ENCODE measurements around the gene PROX1. TPM values are rescaled to one million over a fixed set of nuclear protein-coding genes. Genes with fewer than 3 reads are reported as not detected.

Gene PROX1
- total and polyA plus RNA-seq, 2 of the 8 experiments (the other 6 are each of a cell fraction or from before 2014, with no cell fraction given): 0.30 to 2.0 TPM

GRCh38 chr1:213987422-213987926, 299 bp upstream of the PROX1 start:
- no peak overlapping the region for H3K23ac ChIP-seq (ENCODE audit: insufficient read length)
- CTCF ChIA-PET (ENCODE audit: partially characterized antibody): interaction anchor here (0.8 to 1.4 kb wide), 8 partner anchors 9 to 400 kb away, joined by 3 to 4 read pairs (median 3); no protein-coding TSS in a partner anchor
- H3K27ac ChIP-seq (ENCODE audit: low read depth, low read length): no peak overlapping the region; the same call in 1 of the 2 replicates
- TF ChIP-seq ZNF274 (IDR thresholded peaks at IDR 0.05; ENCODE audit: borderline replicate concordance, extremely low read depth, low read length) (no peak), TAF7 (optimal IDR thresholded peaks at IDR 0.05; ENCODE audit: borderline replicate concordance, low read depth, low read length) (no peak), RXRA (IDR thresholded peaks at IDR 0.05; ENCODE audit: insufficient read depth, low read depth, low read length) (no peak), EZH2 (IDR thresholded peaks at IDR 0.05; ENCODE audit: low read depth, low read length, severe bottlenecking) (no peak), CHD1 (IDR thresholded peaks at IDR 0.05; ENCODE audit: low read depth, low read length) (no peak), RFX5 (IDR thresholded peaks at IDR 0.05; ENCODE audit: borderline replicate concordance, low read depth, low read length) (no peak), POLR2AphosphoS5 (IDR thresholded peaks at IDR 0.05; ENCODE audit: low read depth, low read length) (no peak), CTBP2 (IDR thresholded peaks at IDR 0.05; ENCODE audit: borderline replicate concordance, insufficient read depth, insufficient read length, low read length) (no peak), CREB1 (IDR thresholded peaks at IDR 0.05) (peak; percentile 88; the same call in 1 of the 2 replicates)
- H3K14ac ChIP-seq (ENCODE audit: insufficient read length): no peak overlapping the region
- peak; percentile 82 for FAIRE-seq
- no peak overlapping the region for H2BK120ac ChIP-seq (replicated peaks; ENCODE audit: low read depth, low read length)
- H2AK5ac ChIP-seq (ENCODE audit: low read depth, low read length): no peak overlapping the region
- no peak overlapping the region for H2BK20ac ChIP-seq (ENCODE audit: low read length)
- H3K79me1 ChIP-seq (ENCODE audit: low read depth, low read length): no peaks in the 10 kb centered on the region
- DNase-seq (ENCODE audit: low read depth in 1 of 2, low spot score in 2 of 2): peak in 1 of 2 experiments; percentile 82
- no peak overlapping the region for H3K9ac ChIP-seq (replicated peaks in 1 of 4; ENCODE audit: extremely low read depth in 1 of 4, low read depth in 3 of 4, low read length in 3 of 4)
- H3K56ac ChIP-seq (replicated peaks; ENCODE audit: insufficient read length, low read depth, low read length): no peak overlapping the region
- H3K23me2 ChIP-seq (ENCODE audit: low read depth, low read length): peaks cover 33% of the 10 kb centered on the region
- peaks cover 7 to 13% of the 10 kb centered on the region in 2 experiments for H4K20me1 ChIP-seq (replicated peaks in 1 of 2; ENCODE audit: control insufficient read depth in 1 of 2, insufficient read depth in 2 of 2, low read length in 2 of 2)
- H2BK15ac ChIP-seq (ENCODE audit: low read length): no peak overlapping the region
- H3K4me3 ChIP-seq (ENCODE audit: extremely low read depth in 1 of 4, insufficient read depth in 2 of 4, low read depth in 3 of 4, low read length in 4 of 4): peak overlapping the region; percentile 55 to 85 (median 69)
- POLR2A ChIA-PET (ENCODE audit: partially characterized antibody): interaction anchor here (0.5 to 2.6 kb wide), 3 partner anchors 8 to 176 kb away, joined by 3 to 13 read pairs (median 4); no protein-coding TSS in a partner anchor
- H4K5ac ChIP-seq (ENCODE audit: insufficient read length, low read depth, low read length): no peak overlapping the region
- H3K4ac ChIP-seq (replicated peaks; ENCODE audit: insufficient read length, low read depth, low read length): no peak overlapping the region
- H4K91ac ChIP-seq (replicated peaks; ENCODE audit: insufficient read length, low read length): no peak overlapping the region
- peaks cover 38 to 71% (median 65%) of the 10 kb centered on the region in 4 experiments for H3K27me3 ChIP-seq (replicated peaks in 1 of 4; ENCODE audit: control insufficient read depth in 3 of 4, extremely low read depth in 1 of 4, insufficient read depth in 3 of 4, low read length in 3 of 4)
- H3K18ac ChIP-seq (ENCODE audit: extremely low read depth, low read length): no peak overlapping the region
- no peaks in the 10 kb centered on the region for H3K79me2 ChIP-seq (ENCODE audit: control insufficient read depth in 1 of 2, insufficient read depth in 2 of 2, low read length in 2 of 2)
- H2AFZ ChIP-seq (ENCODE audit: low read length): no peak overlapping the region
- no peaks in the 10 kb centered on the region for H3K9me3 ChIP-seq (ENCODE audit: insufficient read depth in 2 of 2, low read depth in 1 of 2, low read length in 1 of 2)
- peak overlapping the region; percentile 89 to 95 for H3K4me2 ChIP-seq (ENCODE audit: insufficient read depth in 1 of 2, low read depth in 2 of 2, low read length in 2 of 2)
- H4K8ac ChIP-seq (ENCODE audit: extremely low read depth, insufficient read depth, low read length): no peak overlapping the region
- H3K4me1 ChIP-seq (replicated peaks in 1 of 4; ENCODE audit: control insufficient read depth in 3 of 4, insufficient read depth in 4 of 4, low read length in 3 of 4): peaks cover 21 to 42% (median 27%) of the 10 kb centered on the region in 4 experiments
- H2BK12ac ChIP-seq (ENCODE audit: low read depth, low read length): no peak overlapping the region
- 3% methylated on average over 17 of the region's 35 CpGs; no CpG with 5 or more reads in 1 of the 2 experiments for WGBS, 2 experiments (ENCODE audit: extremely low coverage in 1 of 2, insufficient coverage in 1 of 2, insufficient read length in 1 of 2, insufficient replicate concordance in 2 of 2, low coverage in 1 of 2, low lambda C conversion rate in 2 of 2, missing lambda C conversion rate in 1 of 2)
- H3K36me3 ChIP-seq (ENCODE audit: control insufficient read depth in 2 of 4, insufficient read depth in 4 of 4, low read length in 3 of 4): no peaks in the 10 kb centered on the region
- no peak overlapping the region for H2BK5ac ChIP-seq (ENCODE audit: low read depth, low read length)
